GM13976 (cell line): ENCODE data around the gene STXBP5.

Experiments
- DNase-seq: peaks from one replicate; pipeline ENCODE4 v3.0.0; 2012; ENCODE audit warnings: low spot score
- CTCF ChIP-seq: IDR thresholded peaks from 2 replicates; pipeline ENCODE4 v1.5.1; 2012; ENCODE audit warnings: borderline replicate concordance, mild to moderate bottlenecking; ENCODE audit not compliant: insufficient read depth; ENCODE audit errors: extremely low read depth, missing control alignments, control extremely low read depth
- in situ Hi-C: fragments of 300-500 bp; cut with MboI; formaldehyde crosslinking; loops from one replicate; pipeline ENCODE4 v1.12.0; 2022; ENCODE audit warnings: low sequenced_read_pairs, mixed read lengths, inconsistent platforms; ENCODE audit not compliant: unreplicated experiment

STXBP5 gene

GRCh38 chr6:147434516-147434915 is 230.3 kb downstream of the STXBP5 start:
- TF ChIP-seq CTCF: no peak
- in situ Hi-C loops: no loop called here
- no peak for DNase-seq

- no peak for DNase-seq
- no peak for TF ChIP-seq CTCF
- in situ Hi-C loops: no loop called here
Measured at GRCh38 chr6:147437615-147438014, 233.4 kb downstream of the STXBP5 start.

DNA sequence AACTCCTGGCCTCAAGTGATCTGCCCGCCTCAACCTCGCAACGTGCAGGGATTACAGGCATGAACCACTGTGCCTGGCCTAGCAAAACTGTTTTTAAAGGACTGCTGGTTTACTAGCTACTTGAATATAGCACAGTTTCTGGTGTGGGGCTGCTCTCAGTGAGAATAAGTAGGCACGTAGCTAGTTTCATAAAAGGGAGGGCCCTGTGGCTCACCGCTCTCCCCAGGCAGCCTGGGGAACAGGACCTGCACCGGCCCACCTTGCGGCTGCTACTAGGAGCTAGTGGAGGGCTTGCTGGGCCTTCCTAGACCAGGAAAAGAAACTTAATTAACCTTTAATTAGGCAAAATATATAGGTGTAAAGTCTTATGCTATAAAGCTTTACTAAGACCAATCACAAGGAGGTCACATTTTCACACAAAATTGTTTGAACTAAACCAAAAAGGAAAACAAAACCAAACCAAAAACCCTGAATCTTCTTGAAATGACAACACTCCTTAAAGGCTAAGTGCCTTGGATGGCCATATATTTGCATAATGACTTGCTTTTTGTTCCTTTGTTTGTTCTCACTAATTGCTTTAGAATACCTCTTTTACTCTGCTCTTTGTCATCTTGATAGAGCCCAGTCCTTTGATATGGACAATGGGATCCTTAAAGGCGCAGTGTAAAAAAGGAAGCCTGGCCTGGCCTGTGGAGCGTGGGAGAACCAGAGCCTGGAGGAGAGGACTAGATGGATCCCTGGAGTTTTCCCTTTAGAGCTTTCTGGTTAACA is 234.7 kb downstream of the STXBP5 start:
- no peak for TF ChIP-seq CTCF
- in situ Hi-C loops: no loop called here

More for the DNA sequence above, 234.7 kb downstream of the STXBP5 start:
- DNase-seq: no peak
